Fibroblast of lung (primary cell): ENCODE data around the gene DUSP7.

Experiments used
- CTCF ChIP-seq, 2 donors: IDR thresholded peaks in 1 of 2; conservative IDR thresholded peaks in 1 of 2; 1 replicate in 1 of 2; 2 replicates in 1 of 2; pipeline ENCODE4 v1.5.1; 2011 to 2012; ENCODE audit warnings: low read length in 2 of 2, control low read depth in 1 of 2, inconsistent platforms in 1 of 2, low read depth in 1 of 2, mild to moderate bottlenecking in 1 of 2
- EZH2 ChIP-seq: IDR thresholded peaks from 2 replicates; pipeline ENCODE4 v1.5.1; 2012; ENCODE audit warnings: low read length, control low read depth, mild to moderate bottlenecking; ENCODE audit errors: missing control alignments

- no peak for TF ChIP-seq EZH2
- TF ChIP-seq CTCF (conservative IDR thresholded peaks at IDR 0.05 in 1 of 2, IDR thresholded peaks at IDR 0.05 in 1 of 2; ENCODE audit: low read depth in 1 of 2, low read length in 2 of 2) = no peak
These were observed 32.3 kb upstream of the DUSP7 start for GRCh38 chr3:52088445-52089367.
